K562 (cell line): Measurements from ENCODE around the gene FAM20C. TPM values are rescaled to one million over a fixed set of nuclear protein-coding genes. Genes with fewer than 3 reads are reported as not detected.

Experiments used
- ATAC-seq: fragments of 200-7000 bp; cut with Tn5 transposase; 3 replicates; pipeline ENCODE4 v1.9.1; 2020; ENCODE audit warnings: moderate library complexity
- BruUV-seq: library from RNA; stranded (reverse); fragments of 400-500 nt; replicated peaks from 2 replicates; lab custom pipeline; 2021; lab: Mats Ljungman, UMichigan
- CTCF ChIA-PET: fragments of 300-600 bp; formaldehyde crosslinking; extraction: SDS; loops from one replicate; lab custom pipeline; 2021; ENCODE audit warnings: low intra/inter-chr PET ratio; lab: Yijun Ruan, JAX
- POLR2A ChIA-PET: fragments of 300-600, 350-650 bp; sonication (Branson Sonifier 250); formaldehyde crosslinking; extraction: SDS; loops from one replicate; lab custom pipeline; 2021; ENCODE audit warnings: antibody characterized with exemption, inconsistent platforms; lab: Yijun Ruan, JAX
- DNase-seq, 4 experiments: peaks; one replicate each; pipeline versions ENCODE4 v3.0.0 to v3.0.0-alpha.2; 2011 to 2018; ENCODE audit warnings: low spot score in 3 of 4, mixed read lengths in 3 of 4; ENCODE audit errors: extremely low read depth in 1 of 4
- FAIRE-seq: peaks from 2 replicates; lab custom pipeline; 2011; peaks lifted over from hg19 to GRCh38; lab: Jason Lieb, UNC
- H2AFZ ChIP-seq: 2 replicates; pipeline ENCODE4 v1.6.0; 2011; ENCODE audit warnings: low read depth, low read length, control low read depth, inconsistent platforms
- H3K27ac ChIP-seq: fragments of 200-600 bp; 3 replicates; pipeline ENCODE4 v1.8.0; 2011; ENCODE audit warnings: low read depth, mild to moderate bottlenecking, control low read depth, inconsistent platforms, low read length, moderate library complexity, mixed read lengths; ENCODE audit errors: extremely low read depth
- H3K27me3 ChIP-seq, 2 experiments: fragments of 300-600 bp in 1 of 2; 2 replicates in 1 of 2; 3 replicates in 1 of 2; pipeline versions ENCODE4 v1.6.0 to v1.8.0; 2011; ENCODE audit warnings: inconsistent platforms in 2 of 2, low read length in 2 of 2, mild to moderate bottlenecking in 1 of 2, mixed read lengths in 1 of 2, moderate library complexity in 1 of 2; ENCODE audit not compliant: control insufficient read depth in 2 of 2, insufficient read depth in 2 of 2
- H3K36me3 ChIP-seq: fragments of 300-600 bp; 3 replicates; pipeline ENCODE4 v1.8.0; 2011; ENCODE audit warnings: mild to moderate bottlenecking, low read length, inconsistent platforms; ENCODE audit not compliant: control insufficient read depth, insufficient read depth
- H3K4me1 ChIP-seq, 2 experiments: fragments of 200-600 bp in 1 of 2; replicated peaks in 1 of 2; 2 replicates in 1 of 2; 3 replicates in 1 of 2; pipeline versions ENCODE4 v1.5.1 to v1.8.0; 2011; ENCODE audit warnings: inconsistent platforms in 2 of 2, low read length in 2 of 2, mild to moderate bottlenecking in 1 of 2, mixed read lengths in 1 of 2, moderate library complexity in 1 of 2; ENCODE audit not compliant: control insufficient read depth in 2 of 2, insufficient read depth in 2 of 2
- H3K4me2 ChIP-seq: 2 replicates; pipeline ENCODE4 v1.6.1; 2011; ENCODE audit warnings: low read length, control low read depth, inconsistent platforms, mixed read lengths; ENCODE audit not compliant: insufficient read depth
- H3K4me3 ChIP-seq: fragments of 200-600 bp; sonication (generic), shearing (Covaris generic); 2 replicates; pipeline ENCODE4 v1.5.1; 2016; ENCODE audit warnings: control low read depth, inconsistent platforms
- H3K79me2 ChIP-seq: fragments of 200-600 bp; 3 replicates; pipeline ENCODE4 v1.8.0; 2011; ENCODE audit warnings: low read length, inconsistent platforms; ENCODE audit not compliant: control insufficient read depth, insufficient read depth
- H3K9ac ChIP-seq, 2 experiments: 2 replicates each; pipeline versions ENCODE4 v1.6.0 to v1.6.1; 2011; ENCODE audit warnings: low read depth in 2 of 2, low read length in 2 of 2, control low read depth in 1 of 2, inconsistent platforms in 1 of 2, mild to moderate bottlenecking in 1 of 2, mixed read lengths in 1 of 2; ENCODE audit not compliant: insufficient read depth in 1 of 2
- H3K9me1 ChIP-seq: one replicate; pipeline ENCODE4 v1.6.0; 2011; ENCODE audit warnings: inconsistent platforms, mild to moderate bottlenecking, low read length, moderate library complexity; ENCODE audit not compliant: control insufficient read depth, insufficient read depth
- H3K9me3 ChIP-seq: replicated peaks from 2 replicates; pipeline ENCODE4 v1.5.1; 2011; ENCODE audit warnings: low read depth, low read length, inconsistent platforms; ENCODE audit not compliant: control insufficient read depth, insufficient read depth
- H4K20me1 ChIP-seq: replicated peaks from 2 replicates; pipeline ENCODE4 v1.6.1; 2011; ENCODE audit warnings: low read length, inconsistent platforms, mixed read lengths; ENCODE audit not compliant: control insufficient read depth, insufficient read depth
- ATF2 ChIP-seq: sonication (generic); formaldehyde crosslinking; IDR thresholded peaks from 2 replicates; pipeline ENCODE4 v1.8.1; 2022; ENCODE audit warnings: missing genetic modification reagents
- CBX8 ChIP-seq: fragments of 200-600 bp; sonication (generic); IDR thresholded peaks from 2 replicates; pipeline ENCODE4 v1.6.1; 2012; ENCODE audit warnings: borderline replicate concordance, mixed run types, low read depth, mild to moderate bottlenecking, moderate library complexity, mixed read lengths, low read length, control low read depth, inconsistent platforms; ENCODE audit not compliant: poor library complexity, severe bottlenecking; ENCODE audit errors: extremely low read depth
- E2F8 ChIP-seq: fragments of 450-650 bp; IDR thresholded peaks from 2 replicates; pipeline ENCODE4 v1.7.1; 2018; ENCODE audit warnings: mild to moderate bottlenecking, low read depth; ENCODE audit not compliant: partially characterized antibody
- ELK1 ChIP-seq: sonication (generic); formaldehyde crosslinking; IDR thresholded peaks from 2 replicates; pipeline ENCODE4 v1.8.1; 2022; ENCODE audit warnings: missing genetic modification reagents
- HNRNPK ChIP-seq: fragments of 200-400 bp; formaldehyde crosslinking; IDR thresholded peaks from one replicate; pipeline ENCODE4 v1.6.1; 2018; ENCODE audit warnings: mild to moderate bottlenecking, low read depth, low read length; ENCODE audit not compliant: poor library complexity, severe bottlenecking
- KDM5B ChIP-seq: fragments of 200-600 bp; sonication (generic); IDR thresholded peaks from 2 replicates; pipeline ENCODE4 v1.6.1; 2012; ENCODE audit warnings: low read depth, mild to moderate bottlenecking, moderate library complexity, low read length, control low read depth, inconsistent platforms; ENCODE audit not compliant: insufficient replicate concordance
- LEF1 ChIP-seq: fragments of 450-650 bp; IDR thresholded peaks from 2 replicates; pipeline ENCODE4 v1.6.1; 2016; ENCODE audit warnings: mild to moderate bottlenecking
- MCM7 ChIP-seq, 2 experiments: fragments of 450-650 bp; IDR thresholded peaks; 2 replicates each; pipeline ENCODE4 v1.6.1; 2016 to 2018
- PTTG1 ChIP-seq: fragments of 450-650 bp; IDR thresholded peaks from 2 replicates; pipeline ENCODE4 v1.6.1; 2016; ENCODE audit warnings: low read depth, mild to moderate bottlenecking, missing genetic modification characterization, missing compliant biosample characterization
- PURB ChIP-seq: sonication (generic); formaldehyde crosslinking; IDR thresholded peaks from 2 replicates; pipeline ENCODE4 v1.9.0; 2021; ENCODE audit warnings: low read depth, mild to moderate bottlenecking, missing genetic modification reagents
- RAD21 ChIP-seq, 2 experiments: fragments of 250-450 bp in 1 of 2; fragments of 450-650 bp in 1 of 2; sonication (Bioruptor Pico) in 1 of 2; formaldehyde crosslinking in 1 of 2; IDR thresholded peaks in 1 of 2; conservative IDR thresholded peaks in 1 of 2; 2 replicates each; pipeline versions ENCODE4 v1.4.0 to v1.8.0; 2020 to 2022; ENCODE audit warnings: mild to moderate bottlenecking in 2 of 2, moderate library complexity in 1 of 2
- TOE1 ChIP-seq, 2 experiments: fragments of 450-650 bp in 1 of 2; sonication (generic) in 1 of 2; formaldehyde crosslinking in 1 of 2; IDR thresholded peaks; 2 replicates each; pipeline versions ENCODE4 v1.7.1 to v1.8.0; 2016 to 2022; ENCODE audit warnings: borderline replicate concordance in 2 of 2, mild to moderate bottlenecking in 2 of 2, antibody characterized with exemption in 1 of 2, inconsistent platforms in 1 of 2, low read depth in 1 of 2, missing genetic modification reagents in 1 of 2, moderate library complexity in 1 of 2
- TRIM24 ChIP-seq, 2 experiments: fragments of 450-650 bp; IDR thresholded peaks; 2 replicates each; pipeline ENCODE4 v1.6.1; 2016
- ZNF668 ChIP-seq: fragments of 250-450 bp; sonication (Bioruptor Pico); IDR thresholded peaks from 2 replicates; pipeline ENCODE4 v1.8.0; 2022; ENCODE audit warnings: mild to moderate bottlenecking, inconsistent platforms
- ZNF696 ChIP-seq: fragments of 250-450 bp; sonication (Bioruptor Pico); conservative IDR thresholded peaks from 2 replicates; pipeline ENCODE4 v1.4.0; 2020; ENCODE audit warnings: mild to moderate bottlenecking, moderate library complexity
- ZNF830 ChIP-seq: fragments of 250-450 bp; sonication (Bioruptor Pico); IDR thresholded peaks from 2 replicates; pipeline ENCODE4 v1.5.0; 2021; ENCODE audit warnings: mild to moderate bottlenecking
- WGBS: fragments of 100-300 bp; shearing (Covaris generic); methylation state at CpG from one replicate; pipeline ENCODE4 v1.1.6; 2016; ENCODE audit warnings: low coverage, mixed read lengths; ENCODE audit not compliant: insufficient coverage; ENCODE audit errors: missing lambda C conversion rate; 5-methylcytosine and 5-hydroxymethylcytosine counted together
- in situ Hi-C: fragments of 300-500 bp; cut with MboI; formaldehyde crosslinking; loops from 4 replicates; pipeline ENCODE4 v1.15.0; 2018; ENCODE audit warnings: inconsistent platforms, mixed read lengths
- intact Hi-C: fragments of 100-400 bp; cut with micrococcal nuclease; formaldehyde crosslinking; loops from 2 replicates; pipeline ENCODE4 v1.14.2; 2022
- polyA plus RNA-seq, 8 experiments: library from polyadenylated mRNA; depleted of rRNA in 4 of 8; stranded (reverse) in 5 of 8; unstranded in 3 of 8; fragments of >200 nt; fragmentation: Nextera tagmentation in 2 of 8; fragmentation: Illumina TruSeq in 1 of 8; extraction: Ambion mirVana in 2 of 8; extraction: Trizol in 1 of 8; gene quantifications; 2 replicates each; pipeline versions ENCODE4 v1.2.1 to v1.2.3, GENCODE V29; 2011 to 2014; ENCODE audit warnings: inconsistent platforms in 1 of 8, missing spikeins in 1 of 8
- total RNA-seq, 7 experiments: library from RNA; depleted of rRNA in 6 of 7; stranded (reverse); fragments of >200 nt in 6 of 7; fragmentation: Illumina TruSeq in 2 of 7; extraction: Trizol in 2 of 7; gene quantifications; 2 replicates each; pipeline versions ENCODE4 v1.2.1 to v1.2.3, GENCODE V29; 2011 to 2021; ENCODE audit warnings: low replicate concordance in 1 of 7

FAM20C gene
- total and polyA plus RNA-seq, 9 of the 15 experiments (the other 6 are each of a cell fraction or from before 2014, with no cell fraction given): 0.09 TPM; not detected in 8

GRCh38 chr7:235576-236395 lies 43.4 kb downstream of the FAM20C start:
- H3K9ac ChIP-seq: no peak overlapping the region
- H2AFZ ChIP-seq: no peak overlapping the region
- no peak for ATAC-seq
- in situ Hi-C loops (no loop called here), intact Hi-C loops (no loop called here)
- ChIA-PET CTCF (no interaction called here), POLR2A (no interaction called here)
- no peak overlapping the region for H3K27ac ChIP-seq
- no TSS peak for BruUV-seq
- H4K20me1 ChIP-seq: peaks cover 20% of the 10 kb centered on the region
- no peak overlapping the region for H3K4me3 ChIP-seq
- H3K27me3 ChIP-seq: peaks cover 43 to 68% of the 10 kb centered on the region in 2 experiments
- H3K4me1 ChIP-seq: peaks cover 0 to 16% of the 10 kb centered on the region in 2 experiments; a peak in 1 of 5 replicates
- H3K79me2 ChIP-seq: no peaks in the 10 kb centered on the region
- no peak for DNase-seq
- FAIRE-seq: no peak
- H3K4me2 ChIP-seq: no peak overlapping the region
- no peaks in the 10 kb centered on the region for H3K36me3 ChIP-seq
- WGBS: 1% methylated on average over 28 of the region's 34 CpGs
- H3K9me3 ChIP-seq: peaks cover 4% of the 10 kb centered on the region
- no peaks in the 10 kb centered on the region for H3K9me1 ChIP-seq
- no peak for TF ChIP-seq RAD21 (CRISPR knock-in tag; conservative IDR thresholded peaks at IDR 0.05 in 1 of 2, IDR thresholded peaks at IDR 0.05 in 1 of 2)
- no peak for TF ChIP-seq LEF1
- TF ChIP-seq ATF2: no peak
- TF ChIP-seq PTTG1 (tag): no peak
- TF ChIP-seq ZNF696: no peak
- no peak for TF ChIP-seq TOE1 (IDR thresholded peaks at IDR 0.05; ENCODE audit: borderline replicate concordance)
- TF ChIP-seq TOE1 (CRISPR knock-in tag; IDR thresholded peaks at IDR 0.05; ENCODE audit: borderline replicate concordance, low read depth): no peak
- TF ChIP-seq KDM5B: no peak
- TF ChIP-seq HNRNPK: no peak
- no peak for TF ChIP-seq ZNF668 (CRISPR knock-in tag)
- no peak for TF ChIP-seq ZNF830 (CRISPR knock-in tag)
- TF ChIP-seq MCM7 (IDR thresholded peaks at IDR 0.05): no peak
- no peak for TF ChIP-seq E2F8
- no peak for TF ChIP-seq PURB (CRISPR knock-in tag)
- no peak for TF ChIP-seq CBX8
- TF ChIP-seq ELK1: no peak
- TF ChIP-seq TRIM24 (IDR thresholded peaks at IDR 0.05): no peak
